Nephron (organoid): ENCODE results near the gene DCP1B.
A peak's percentile ranks its signal among the peaks of the same experiment; 100 is the strongest.

ENCODE experiments used
- H3K27ac Mint-ChIP-seq, 3 experiments: 2 replicates each; pipeline ENCODE4 v1.8.0; 2020; ENCODE audit warnings: mixed read lengths in 3 of 3, mild to moderate bottlenecking in 2 of 3, moderate library complexity in 1 of 3
- H3K27me3 Mint-ChIP-seq: 2 replicates; pipeline ENCODE4 v1.8.0; 2021; ENCODE audit warnings: low read depth, mild to moderate bottlenecking, moderate library complexity, mixed read lengths
- H3K36me3 Mint-ChIP-seq: 2 replicates; pipeline ENCODE4 v1.8.0; 2020; ENCODE audit warnings: low read depth, mixed read lengths
- H3K4me1 Mint-ChIP-seq: 2 replicates; pipeline ENCODE4 v1.8.0; 2020; ENCODE audit warnings: mixed read lengths
- H3K4me3 Mint-ChIP-seq, 3 experiments: 2 replicates each; pipeline ENCODE4 v1.8.0; 2020; ENCODE audit warnings: mild to moderate bottlenecking in 3 of 3, mixed read lengths in 3 of 3, moderate library complexity in 2 of 3
- H3K9me3 Mint-ChIP-seq: 2 replicates; pipeline ENCODE4 v1.8.0; 2020; ENCODE audit warnings: mixed read lengths
- TF ChIP-seq, protein P1 (sequence below), 3 experiments: fragments of 200-600 bp; sonication (generic); IDR thresholded peaks; one replicate each; pipeline ENCODE4 v1.5.0; 2021; ENCODE audit warnings: antibody characterized with exemption in 3 of 3; ENCODE audit not compliant: unreplicated experiment in 3 of 3

DCP1B gene

DNA sequence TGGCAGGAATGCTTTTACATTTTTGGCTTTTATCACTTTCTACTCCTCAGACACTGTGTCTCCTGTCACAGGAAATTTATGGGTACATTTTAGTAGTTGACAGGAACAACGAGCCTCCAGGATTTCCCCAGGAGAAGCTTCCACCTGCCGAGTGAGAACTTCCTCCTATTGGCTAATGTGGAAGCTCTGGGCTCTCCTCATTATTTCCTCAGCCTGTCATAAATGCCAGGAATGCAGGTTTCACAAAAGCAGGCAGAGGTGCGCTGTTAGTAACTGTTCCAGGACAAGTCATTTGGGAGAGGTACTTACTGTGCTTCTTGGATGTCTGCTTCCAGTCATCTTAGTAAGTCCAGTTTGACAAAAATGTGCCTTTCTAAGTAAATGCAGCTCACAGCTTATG is 19.1 kb upstream of the DCP1B start:
- H3K27me3 Mint-ChIP-seq = peaks cover 14% of the 10 kb centered on the region
- no peak overlapping the region for H3K4me3 Mint-ChIP-seq
- no peaks in the 10 kb centered on the region for H3K9me3 Mint-ChIP-seq
- no peak overlapping the region for H3K27ac Mint-ChIP-seq
- H3K4me1 Mint-ChIP-seq = peaks cover 13% of the 10 kb centered on the region
- TF ChIP-seq, protein P1, sequence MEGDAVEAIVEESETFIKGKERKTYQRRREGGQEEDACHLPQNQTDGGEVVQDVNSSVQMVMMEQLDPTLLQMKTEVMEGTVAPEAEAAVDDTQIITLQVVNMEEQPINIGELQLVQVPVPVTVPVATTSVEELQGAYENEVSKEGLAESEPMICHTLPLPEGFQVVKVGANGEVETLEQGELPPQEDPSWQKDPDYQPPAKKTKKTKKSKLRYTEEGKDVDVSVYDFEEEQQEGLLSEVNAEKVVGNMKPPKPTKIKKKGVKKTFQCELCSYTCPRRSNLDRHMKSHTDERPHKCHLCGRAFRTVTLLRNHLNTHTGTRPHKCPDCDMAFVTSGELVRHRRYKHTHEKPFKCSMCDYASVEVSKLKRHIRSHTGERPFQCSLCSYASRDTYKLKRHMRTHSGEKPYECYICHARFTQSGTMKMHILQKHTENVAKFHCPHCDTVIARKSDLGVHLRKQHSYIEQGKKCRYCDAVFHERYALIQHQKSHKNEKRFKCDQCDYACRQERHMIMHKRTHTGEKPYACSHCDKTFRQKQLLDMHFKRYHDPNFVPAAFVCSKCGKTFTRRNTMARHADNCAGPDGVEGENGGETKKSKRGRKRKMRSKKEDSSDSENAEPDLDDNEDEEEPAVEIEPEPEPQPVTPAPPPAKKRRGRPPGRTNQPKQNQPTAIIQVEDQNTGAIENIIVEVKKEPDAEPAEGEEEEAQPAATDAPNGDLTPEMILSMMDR (IDR thresholded peaks at IDR 0.05; ENCODE audit: unreplicated experiment in 3 of 3) = no peak
- no peaks in the 10 kb centered on the region for H3K36me3 Mint-ChIP-seq

DNA sequence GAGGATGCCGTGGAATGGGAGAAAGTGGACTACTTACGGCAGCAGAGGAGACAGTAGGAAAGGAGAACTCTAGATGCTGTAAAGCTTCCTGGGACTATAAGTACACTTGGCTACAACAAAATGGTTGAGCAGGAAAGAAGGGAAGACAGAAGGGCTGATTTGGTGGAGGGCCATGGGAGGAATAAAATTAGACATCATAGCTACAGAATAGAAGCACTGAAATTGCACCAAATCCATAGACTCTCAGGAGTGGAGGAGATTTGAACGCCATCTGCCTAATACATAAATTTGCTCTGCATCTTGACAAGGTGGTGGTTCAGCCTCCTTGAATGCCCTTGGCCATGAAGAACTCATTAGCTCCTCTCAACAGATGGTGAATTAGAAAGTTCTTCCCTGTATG is 16.3 kb upstream of the DCP1B start:
- Mint-ChIP-seq H3K27ac (no peak overlapping the region), H3K36me3 (no peaks in the 10 kb centered on the region), H3K9me3 (no peaks in the 10 kb centered on the region), H3K4me3 (no peak overlapping the region), H3K27me3 (peaks cover 14% of the 10 kb centered on the region), H3K4me1 (peaks cover 30% of the 10 kb centered on the region)
- TF ChIP-seq, protein P1 (IDR thresholded peaks at IDR 0.05; ENCODE audit: unreplicated experiment in 3 of 3) = no peak

DNA sequence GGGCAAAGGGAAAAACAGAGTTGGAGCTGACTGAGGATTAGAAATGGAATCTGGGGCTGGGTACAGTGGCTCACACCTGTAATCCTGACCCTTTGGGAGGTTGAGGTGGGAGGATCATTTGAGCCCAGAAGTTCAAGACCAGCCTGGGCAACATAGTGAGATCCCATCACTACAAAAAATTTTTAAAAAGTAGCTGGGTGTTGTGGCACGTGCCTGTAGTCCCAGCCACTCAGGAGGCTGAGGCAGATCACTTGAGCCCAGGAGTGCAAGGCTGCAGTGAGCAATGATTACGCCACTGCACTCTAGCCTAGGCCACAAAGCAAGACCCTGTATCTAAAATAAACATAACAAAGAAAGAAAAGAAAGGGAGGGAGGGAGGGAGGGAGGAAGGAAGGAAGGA is 14.9 kb upstream of the DCP1B start:
- Mint-ChIP-seq H3K4me1 (peaks cover 34% of the 10 kb centered on the region), H3K27ac (peak overlapping the region in 2 of 3 experiments; percentile 68 to 71), H3K9me3 (no peaks in the 10 kb centered on the region), H3K36me3 (no peaks in the 10 kb centered on the region), H3K27me3 (peaks cover 10% of the 10 kb centered on the region), H3K4me3 (no peak overlapping the region)
- TF ChIP-seq, protein P1 (IDR thresholded peaks at IDR 0.05; ENCODE audit: unreplicated experiment in 3 of 3) = no peak

DNA sequence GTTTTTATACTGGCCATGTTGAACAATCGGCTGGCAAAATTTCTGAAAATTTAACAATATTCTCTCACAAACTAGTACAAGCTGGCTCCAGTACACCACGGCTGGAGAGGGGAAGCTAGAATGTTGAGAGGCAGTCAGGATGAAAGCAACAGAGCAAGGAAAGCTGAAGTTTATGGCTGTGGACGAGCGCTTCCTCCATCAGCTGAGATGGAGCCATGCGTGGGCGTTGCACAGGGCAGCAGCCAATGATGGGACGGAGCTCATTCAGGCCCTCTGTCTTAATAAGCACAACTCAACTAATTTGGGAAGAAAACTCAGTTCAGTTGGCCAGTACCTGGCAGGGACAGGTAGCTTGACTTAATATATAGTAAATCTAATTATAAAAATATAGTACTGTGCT is 14.1 kb upstream of the DCP1B start:
- TF ChIP-seq, protein P1 (IDR thresholded peaks at IDR 0.05; ENCODE audit: unreplicated experiment in 3 of 3) = no peak

DNA sequence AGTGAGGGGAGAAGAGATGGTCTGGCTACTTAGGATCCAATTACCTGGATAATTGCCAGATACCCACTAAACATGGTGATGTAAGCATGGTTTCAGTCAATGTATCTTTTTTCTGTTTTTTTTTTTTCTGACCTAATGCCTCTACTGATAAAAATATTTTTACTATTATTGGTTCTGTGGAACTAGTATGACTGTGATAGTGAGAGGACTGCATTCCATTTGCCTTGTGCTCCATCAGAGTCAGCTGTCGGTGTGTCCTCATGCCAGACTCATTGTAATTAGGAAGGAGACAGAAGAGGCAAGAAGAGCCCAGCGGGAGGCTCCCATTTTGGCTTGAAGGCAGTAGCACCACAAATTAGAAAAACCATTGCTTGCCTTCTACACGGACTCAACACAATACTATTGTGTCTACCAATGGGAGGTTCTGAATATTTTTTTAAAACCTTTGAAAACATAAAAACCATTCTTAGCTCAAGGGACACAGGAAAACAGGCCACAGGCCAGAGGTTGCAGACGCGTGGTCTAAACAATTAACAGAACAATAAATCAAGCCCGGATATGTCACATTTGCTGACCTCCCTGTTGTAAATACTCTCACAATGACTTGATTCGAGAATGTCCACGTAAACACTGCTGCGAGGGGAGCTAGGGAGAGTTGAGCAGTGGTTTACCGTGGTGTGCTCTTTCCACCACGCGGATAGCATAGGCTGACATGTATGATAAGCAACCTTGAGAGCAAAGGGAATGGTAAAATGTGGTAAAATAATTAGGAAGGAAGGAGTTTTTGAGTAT is 13.5 kb upstream of the DCP1B start:
- peak overlapping the region; percentile 68 to 90 (median 82) for H3K27ac Mint-ChIP-seq
- H3K36me3 Mint-ChIP-seq = no peaks in the 10 kb centered on the region
- peaks cover 46% of the 10 kb centered on the region for H3K4me1 Mint-ChIP-seq
- H3K27me3 Mint-ChIP-seq = peaks cover 5% of the 10 kb centered on the region
- TF ChIP-seq, protein P1 (IDR thresholded peaks at IDR 0.05; ENCODE audit: unreplicated experiment in 3 of 3) = no peak
- no peaks in the 10 kb centered on the region for H3K9me3 Mint-ChIP-seq
- peak overlapping the region in 1 of 3 experiments; percentile 19 for H3K4me3 Mint-ChIP-seq

More for the DNA sequence above, 14.1 kb upstream of the DCP1B start:
- Mint-ChIP-seq H3K36me3 (no peaks in the 10 kb centered on the region), H3K4me1 (peaks cover 41% of the 10 kb centered on the region), H3K9me3 (no peaks in the 10 kb centered on the region), H3K27ac (peak overlapping the region; percentile 68 to 90 (median 82)), H3K27me3 (peaks cover 8% of the 10 kb centered on the region), H3K4me3 (no peak overlapping the region)
